WTC11 (cell line): ENCODE data around the gene CLSTN2.

Source experiments
- CTCF ChIP-seq: fragments of 200-600 bp; IDR thresholded peaks from 2 replicates; pipeline ENCODE4 v1.8.0; 2022; ENCODE audit warnings: antibody characterized with exemption
- IRF2 ChIP-seq: sonication (generic); formaldehyde crosslinking; IDR thresholded peaks from 2 replicates; pipeline ENCODE4 v1.8.0; 2022; ENCODE audit warnings: low read depth, missing genetic modification reagents, borderline replicate concordance
- MAX ChIP-seq: sonication (generic); formaldehyde crosslinking; IDR thresholded peaks from 2 replicates; pipeline ENCODE4 v1.8.0; 2022; ENCODE audit warnings: mild to moderate bottlenecking, missing genetic modification reagents
- ZNF121 ChIP-seq: sonication (generic); formaldehyde crosslinking; IDR thresholded peaks from 2 replicates; pipeline ENCODE4 v1.8.0; 2023; ENCODE audit warnings: missing genetic modification reagents

- TF ChIP-seq IRF2 (no peak), CTCF (no peak), MAX (CRISPR knock-in tag) (no peak), ZNF121 (no peak)
These were observed 1.2 kb downstream of the CLSTN2 start for GRCh38 chr3:139935866-139936817.
